Tibial artery (tissue), 4 donors: Measurements from ENCODE around the gene PCDHGB3.
A peak's percentile ranks its signal among the peaks of the same experiment; 100 is the strongest.
"Not testable (repeated sequence)": the region's sequence is repeated elsewhere in the genome, so short reads cannot be mapped to it uniquely, and the experiment has no call there.

Source experiments
- DNase-seq, 2 donors: peaks; one replicate each; pipeline ENCODE4 v3.0.0-alpha.2; 2019
- H3K27ac ChIP-seq, 2 donors: fragments of 200-600 bp; sonication (generic) in 1 of 2; 1 replicate in 1 of 2; 2 replicates in 1 of 2; pipeline ENCODE4 v1.5.1; 2018 to 2019; ENCODE audit warnings: mild to moderate bottlenecking in 1 of 2
- H3K27me3 ChIP-seq, 2 donors: fragments of 200-600 bp; sonication (generic) in 1 of 2; one replicate each; pipeline versions ENCODE4 v1.5.1 to v1.6.0; 2016 to 2019
- H3K36me3 ChIP-seq, 3 donors: fragments of 200-600 bp; sonication (generic) in 2 of 3; one replicate each; pipeline ENCODE4 v1.5.1; 2016 to 2019; ENCODE audit warnings: mild to moderate bottlenecking in 2 of 3
- H3K4me1 ChIP-seq, 4 donors: fragments of 200-600 bp; sonication (generic) in 2 of 4; 1 replicate in 3 of 4; 2 replicates in 1 of 4; pipeline ENCODE4 v1.5.1; 2016 to 2019
- H3K4me3 ChIP-seq, 2 donors: fragments of 200-600 bp; sonication (generic) in 1 of 2; 1 replicate in 1 of 2; 2 replicates in 1 of 2; pipeline ENCODE4 v1.5.1; 2018 to 2019; ENCODE audit warnings: mild to moderate bottlenecking in 2 of 2
- H3K9me3 ChIP-seq, 3 donors: fragments of 200-600 bp; sonication (generic) in 1 of 3; one replicate each; pipeline ENCODE4 v1.5.1; 2016 to 2019
- CTCF ChIP-seq, 2 experiments: fragments of 200-600 bp in 1 of 2; fragments of 450-650 bp in 1 of 2; IDR thresholded peaks; one replicate each; pipeline ENCODE4 v1.5.1; 2017 to 2019; ENCODE audit warnings: antibody characterized with exemption in 2 of 2, mild to moderate bottlenecking in 1 of 2, moderate library complexity in 1 of 2
- intact Hi-C: fragments of 100-400 bp; cut with DNase I; formaldehyde crosslinking; loops from one replicate; pipeline ENCODE4 v1.15.0; 2023; ENCODE audit warnings: low total_unique reads

The PCDHGB3 gene

GRCh38 chr5:141399555-141400258, 29.7 kb downstream of the PCDHGB3 start:
- Histone ChIP-seq H3K27ac (no peak overlapping the region), H3K4me3 (no peak overlapping the region), H3K36me3 (peaks cover 6 to 54% (median 37%) of the 10 kb centered on the region in 3 donors), H3K27me3 (no peaks in the 10 kb centered on the region), H3K4me1 (no peaks in the 10 kb centered on the region), H3K9me3 (peaks cover 40 to 98% (median 89%) of the 10 kb centered on the region in 3 donors)
- TF ChIP-seq CTCF (IDR thresholded peaks at IDR 0.05), result no peak
- DNase-seq, result peak in 1 of 2 donors; percentile 43
- intact Hi-C loops, result no loop called here

GRCh38 chr5:141402553-141403243, 32.7 kb downstream of the PCDHGB3 start, which contains the start of gene PCDHGA9:
Gene PCDHGA9, plus strand, starts transcription at chr5:141402778. Its CDS starts 175 bp downstream, at chr5:141402953.
- intact Hi-C loops, result no loop called here
- H3K27me3 ChIP-seq, result no peaks in the 10 kb centered on the region

GRCh38 chr5:141403387-141403786, 33.3 kb downstream of the PCDHGB3 start:
- peak overlapping the region in 1 of 2 donors; percentile 31 for H3K4me3 ChIP-seq
- intact Hi-C loops, result no loop called here
- no peak for DNase-seq
- no peaks in the 10 kb centered on the region for H3K27me3 ChIP-seq
- no peaks in the 10 kb centered on the region for H3K4me1 ChIP-seq
- peaks cover 10 to 54% (median 54%) of the 10 kb centered on the region in 3 donors for H3K36me3 ChIP-seq
- TF ChIP-seq CTCF (IDR thresholded peaks at IDR 0.05), result no peak
- peaks cover 36 to 100% (median 89%) of the 10 kb centered on the region in 3 donors for H3K9me3 ChIP-seq
- no peak overlapping the region for H3K27ac ChIP-seq

More at GRCh38 chr5:141402553-141403243, 32.7 kb downstream of the PCDHGB3 start, which contains the start of gene PCDHGA9:
- peak in 1 of 2 experiments; percentile 16 for TF ChIP-seq CTCF (IDR thresholded peaks at IDR 0.05)
- Histone ChIP-seq H3K4me3 (peak within 1 kb of the TSS; percentile 29 to 31), H3K9me3 (peaks cover 35 to 98% (median 85%) of the 10 kb centered on the region in 3 donors), H3K36me3 (peaks cover 10 to 54% (median 51%) of the 10 kb centered on the region in 3 donors), H3K27ac (no peak within 1 kb of the TSS), H3K4me1 (no peaks in the 10 kb centered on the region)
- peak in 1 of 2 donors; percentile 59 for DNase-seq

- intact Hi-C loops, H3K4me1 ChIP-seq, H3K27me3 ChIP-seq, H3K27ac ChIP-seq: not testable (repeated sequence)
- peak; percentile 36 to 39 for TF ChIP-seq CTCF (IDR thresholded peaks at IDR 0.05)
- Histone ChIP-seq H3K9me3 (peaks cover 25 to 98% (median 91%) of the 10 kb centered on the region in 3 donors), H3K4me3 (peak within 1 kb of the TSS; percentile 23 to 39), H3K36me3 (peaks cover 7 to 68% (median 63%) of the 10 kb centered on the region in 3 donors)
- peak in 1 of 2 donors; percentile 55 for DNase-seq
These were observed 37.9 kb downstream of the PCDHGB3 start, which contains the start of gene PCDHGB6 for GRCh38 chr5:141407790-141408505. Gene PCDHGB6, plus strand, starts transcription at chr5:141408021. Its CDS starts 182 bp downstream, at chr5:141408203.

GRCh38 chr5:141409598-141410306, 39.7 kb downstream of the PCDHGB3 start:
- TF ChIP-seq CTCF (IDR thresholded peaks at IDR 0.05), result no peak
- no peak overlapping the region for H3K4me3 ChIP-seq
- H3K36me3 ChIP-seq, result peaks cover 8 to 65% (median 63%) of the 10 kb centered on the region in 3 donors
- intact Hi-C loops, result loop anchor here (10.0 kb wide), 2 partner anchors 85 to 145 kb away; partner anchors contain the start of gene TAF7
- peaks cover 27 to 98% (median 91%) of the 10 kb centered on the region in 3 donors for H3K9me3 ChIP-seq
- DNase-seq, result no peak
- no peaks in the 10 kb centered on the region for H3K27me3 ChIP-seq
- no peak overlapping the region for H3K27ac ChIP-seq
- H3K4me1 ChIP-seq, result no peaks in the 10 kb centered on the region
